ENCODE results near the gene RYR2. TPM values are rescaled to one million over a fixed set of nuclear protein-coding genes. Genes with fewer than 3 reads are reported as not detected.

Gene RYR2
- total and polyA plus RNA-seq, 2 of the 8 experiments (the other 6 are each of a cell fraction or from before 2014, with no cell fraction given) = 1.3 to 4.4 TPM

DNA sequence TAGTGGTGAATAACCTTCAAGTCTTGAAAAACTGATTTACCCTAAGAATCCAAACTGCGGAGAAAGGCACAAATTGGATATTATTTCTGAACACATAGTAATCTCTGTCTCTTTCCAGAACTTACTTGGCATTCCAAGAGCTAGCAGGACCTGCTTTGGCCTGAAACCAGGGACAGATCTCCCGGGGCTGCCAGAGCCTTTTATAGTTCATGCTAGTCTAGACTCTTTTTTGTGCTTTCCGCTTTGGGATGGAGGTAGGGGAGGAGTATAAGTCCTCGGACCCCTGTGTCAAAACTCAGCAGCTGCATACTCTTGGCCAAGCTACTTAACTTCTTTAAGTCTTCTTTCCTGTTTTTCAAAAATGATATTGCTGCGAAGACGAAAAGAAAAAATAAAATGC is 3.8 kb upstream of the RYR2 start:
- no peak overlapping the region for H2BK15ac ChIP-seq (ENCODE audit: low read length)
- CTCF ChIA-PET (ENCODE audit: partially characterized antibody) = interaction anchor here (0.8 kb wide), 1 partner anchor 81 kb away, joined by 3 read pairs; no protein-coding TSS in a partner anchor

More for the DNA sequence above, 3.8 kb upstream of the RYR2 start:
- Histone ChIP-seq H2BK5ac (ENCODE audit: low read depth, low read length) (no peak overlapping the region), H3K27me3 (replicated peaks in 1 of 4; ENCODE audit: control insufficient read depth in 3 of 4, extremely low read depth in 1 of 4, insufficient read depth in 3 of 4, low read length in 3 of 4) (peaks cover 0 to 24% (median 15%) of the 10 kb centered on the region in 4 experiments; a peak in 6 of 7 replicates), H3K9me3 (ENCODE audit: insufficient read depth in 2 of 2, low read depth in 1 of 2, low read length in 1 of 2) (no peaks in the 10 kb centered on the region), H3K18ac (ENCODE audit: extremely low read depth, low read length) (no peak overlapping the region), H3K79me1 (ENCODE audit: low read depth, low read length) (peaks cover 2% of the 10 kb centered on the region; the same call in 1 of the 2 replicates), H3K4me2 (ENCODE audit: insufficient read depth in 1 of 2, low read depth in 2 of 2, low read length in 2 of 2) (no peak overlapping the region), H3K56ac (replicated peaks; ENCODE audit: insufficient read length, low read depth, low read length) (no peak overlapping the region), H2BK20ac (ENCODE audit: low read length) (no peak overlapping the region), H4K8ac (ENCODE audit: extremely low read depth, insufficient read depth, low read length) (no peak overlapping the region), H3K4me1 (replicated peaks in 1 of 4; ENCODE audit: control insufficient read depth in 3 of 4, insufficient read depth in 4 of 4, low read length in 3 of 4) (peaks cover 0 to 9% (median 3%) of the 10 kb centered on the region in 4 experiments; a peak in 6 of 7 replicates), H4K91ac (replicated peaks; ENCODE audit: insufficient read length, low read length) (no peak overlapping the region), H2AK5ac (ENCODE audit: low read depth, low read length) (no peak overlapping the region), H3K9ac (replicated peaks in 1 of 4; ENCODE audit: extremely low read depth in 1 of 4, low read depth in 3 of 4, low read length in 3 of 4) (no peak overlapping the region), H2AFZ (ENCODE audit: low read length) (no peak overlapping the region), H4K5ac (ENCODE audit: insufficient read length, low read depth, low read length) (no peak overlapping the region), H2BK120ac (replicated peaks; ENCODE audit: low read depth, low read length) (no peak overlapping the region), H3K14ac (ENCODE audit: insufficient read length) (no peak overlapping the region), H3K79me2 (ENCODE audit: control insufficient read depth in 1 of 2, insufficient read depth in 2 of 2, low read length in 2 of 2) (peaks cover 0 to 3% of the 10 kb centered on the region in 2 experiments; a peak in 1 of 4 replicates), H3K23ac (ENCODE audit: insufficient read length) (no peak overlapping the region), H3K23me2 (ENCODE audit: low read depth, low read length) (peaks cover 12% of the 10 kb centered on the region), H3K4ac (replicated peaks; ENCODE audit: insufficient read length, low read depth, low read length) (no peak overlapping the region), H2BK12ac (ENCODE audit: low read depth, low read length) (no peak overlapping the region), H4K20me1 (replicated peaks in 1 of 2; ENCODE audit: control insufficient read depth in 1 of 2, insufficient read depth in 2 of 2, low read length in 2 of 2) (peaks cover 0 to 4% of the 10 kb centered on the region in 2 experiments), H3K27ac (ENCODE audit: low read depth, low read length) (no peak overlapping the region), H3K4me3 (ENCODE audit: extremely low read depth in 1 of 4, insufficient read depth in 2 of 4, low read depth in 3 of 4, low read length in 4 of 4) (no peak overlapping the region), H3K36me3 (ENCODE audit: control insufficient read depth in 2 of 4, insufficient read depth in 4 of 4, low read length in 3 of 4) (no peaks in the 10 kb centered on the region)
- POLR2A ChIA-PET (ENCODE audit: partially characterized antibody) = no interaction called here
- 91% methylated on average over 6 of the region's 6 CpGs; no CpG with 5 or more reads in 1 of the 2 experiments for WGBS, 2 experiments (ENCODE audit: extremely low coverage in 1 of 2, insufficient coverage in 1 of 2, insufficient read length in 1 of 2, insufficient replicate concordance in 2 of 2, low coverage in 1 of 2, low lambda C conversion rate in 2 of 2, missing lambda C conversion rate in 1 of 2)
- DNase-seq (ENCODE audit: low read depth in 1 of 2, low spot score in 2 of 2) = no peak
- TF ChIP-seq GABPA (IDR thresholded peaks at IDR 0.05; ENCODE audit: borderline replicate concordance, insufficient read depth, low read length) (no peak), ZNF274 (IDR thresholded peaks at IDR 0.05; ENCODE audit: borderline replicate concordance, extremely low read depth, low read length) (no peak), PHF8 (conservative IDR thresholded peaks at IDR 0.05; ENCODE audit: low read depth, low read length) (no peak), SUZ12 (IDR thresholded peaks at IDR 0.05; ENCODE audit: low read length) (no peak), RFX5 (IDR thresholded peaks at IDR 0.05; ENCODE audit: borderline replicate concordance, low read depth, low read length) (no peak), MAFK (IDR thresholded peaks at IDR 0.05; ENCODE audit: low read depth, low read length) (no peak), BCL11A (IDR thresholded peaks at IDR 0.05; ENCODE audit: low read depth in 2 of 2, low read length in 2 of 2) (no peak), SP2 (IDR thresholded peaks at IDR 0.05; ENCODE audit: low read length) (no peak)
- FAIRE-seq = no peak
